A673 (cell line): Measurements from ENCODE around the gene VWDE.

ENCODE experiments used
- EZH2 ChIP-seq: fragments of 200-600 bp; sonication (generic); IDR thresholded peaks from 2 replicates; pipeline ENCODE4 v1.6.1; 2017; ENCODE audit warnings: borderline replicate concordance, low read depth, mild to moderate bottlenecking, mixed read lengths, antibody characterized with exemption, low read length; ENCODE audit not compliant: poor library complexity, severe bottlenecking
- TF ChIP-seq, protein P1 (sequence below): fragments of 300-800, 200-600 bp; sonication (generic); conservative IDR thresholded peaks from 2 replicates; pipeline ENCODE4 v1.5.1; 2017; ENCODE audit warnings: low read depth, mild to moderate bottlenecking, antibody characterized with exemption, low read length, moderate library complexity, mixed read lengths

DNA sequence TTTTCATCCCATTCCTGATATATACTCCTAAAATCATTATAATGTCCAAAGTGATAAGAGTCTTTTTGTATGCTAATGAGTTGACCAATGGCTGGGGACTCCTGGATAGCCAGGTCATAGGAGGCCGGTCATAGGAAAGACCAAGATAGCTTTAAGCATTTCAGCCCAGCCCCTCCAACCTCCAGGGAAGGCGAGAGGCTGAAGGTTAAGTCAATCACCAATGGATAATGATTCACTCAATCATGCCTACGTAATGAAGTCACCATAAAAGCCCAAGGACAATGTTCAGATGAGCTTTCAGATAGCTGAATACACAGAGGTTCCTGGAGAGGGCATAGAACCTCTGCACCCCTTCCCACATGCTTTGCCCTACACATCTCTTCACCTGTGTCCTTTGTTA is 75.7 kb downstream of the VWDE start:
- TF ChIP-seq, protein P1, sequence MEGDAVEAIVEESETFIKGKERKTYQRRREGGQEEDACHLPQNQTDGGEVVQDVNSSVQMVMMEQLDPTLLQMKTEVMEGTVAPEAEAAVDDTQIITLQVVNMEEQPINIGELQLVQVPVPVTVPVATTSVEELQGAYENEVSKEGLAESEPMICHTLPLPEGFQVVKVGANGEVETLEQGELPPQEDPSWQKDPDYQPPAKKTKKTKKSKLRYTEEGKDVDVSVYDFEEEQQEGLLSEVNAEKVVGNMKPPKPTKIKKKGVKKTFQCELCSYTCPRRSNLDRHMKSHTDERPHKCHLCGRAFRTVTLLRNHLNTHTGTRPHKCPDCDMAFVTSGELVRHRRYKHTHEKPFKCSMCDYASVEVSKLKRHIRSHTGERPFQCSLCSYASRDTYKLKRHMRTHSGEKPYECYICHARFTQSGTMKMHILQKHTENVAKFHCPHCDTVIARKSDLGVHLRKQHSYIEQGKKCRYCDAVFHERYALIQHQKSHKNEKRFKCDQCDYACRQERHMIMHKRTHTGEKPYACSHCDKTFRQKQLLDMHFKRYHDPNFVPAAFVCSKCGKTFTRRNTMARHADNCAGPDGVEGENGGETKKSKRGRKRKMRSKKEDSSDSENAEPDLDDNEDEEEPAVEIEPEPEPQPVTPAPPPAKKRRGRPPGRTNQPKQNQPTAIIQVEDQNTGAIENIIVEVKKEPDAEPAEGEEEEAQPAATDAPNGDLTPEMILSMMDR: no peak
- no peak for TF ChIP-seq EZH2
